IMR-90 (cell line): ENCODE data around the gene NEK5. TPM values are rescaled to one million over a fixed set of nuclear protein-coding genes. Genes with fewer than 3 reads are reported as not detected.
A peak's percentile ranks its signal among the peaks of the same experiment; 100 is the strongest.

Experiments used
- ATAC-seq: fragments of 200-7000 bp; cut with Tn5 transposase; 2 replicates; pipeline ENCODE4 v1.9.1; 2020; ENCODE audit warnings: low read depth, mild to moderate bottlenecking, moderate library complexity
- BruUV-seq: library from RNA; stranded (reverse); fragments of 400-500 nt; replicated peaks from 2 replicates; lab custom pipeline; 2021; lab: Mats Ljungman, UMichigan
- CTCF ChIA-PET: fragments of 300-600 bp; formaldehyde crosslinking; extraction: SDS; loops from one replicate; lab custom pipeline; 2021; ENCODE audit warnings: antibody characterized with exemption; lab: Yijun Ruan, JAX
- POLR2A ChIA-PET: fragments of 300-600 bp; sonication (Branson Sonifier 250); formaldehyde crosslinking; loops from one replicate; lab custom pipeline; 2022; ENCODE audit warnings: antibody characterized with exemption; ENCODE audit not compliant: unreplicated experiment; lab: Charles Lee
- DNase-seq: peaks from one replicate; pipeline ENCODE4 v3.0.0; 2013
- H2AFZ ChIP-seq: replicated peaks from 2 replicates; pipeline ENCODE3; 2013; ENCODE audit warnings: low read length, mild to moderate bottlenecking; ENCODE audit not compliant: poor library complexity
- H2AK5ac ChIP-seq: 2 replicates; pipeline ENCODE4 v1.6.1; 2013; ENCODE audit warnings: low read depth, low read length, inconsistent platforms
- H2AK9ac ChIP-seq: replicated peaks from 2 replicates; pipeline ENCODE3; 2013; ENCODE audit warnings: mild to moderate bottlenecking, low read depth, low read length, moderate library complexity; ENCODE audit not compliant: poor library complexity
- H2BK120ac ChIP-seq: 2 replicates; pipeline ENCODE4 v1.6.1; 2013; ENCODE audit warnings: low read depth, low read length, inconsistent platforms
- H2BK15ac ChIP-seq: 3 replicates; pipeline ENCODE4 v1.6.1; 2013; ENCODE audit warnings: low read depth, low read length, inconsistent platforms
- H2BK20ac ChIP-seq: 2 replicates; pipeline ENCODE4 v1.6.1; 2013; ENCODE audit warnings: low read depth, mild to moderate bottlenecking, inconsistent platforms, low read length, moderate library complexity
- H2BK5ac ChIP-seq: 2 replicates; pipeline ENCODE4 v1.6.1; 2013; ENCODE audit warnings: mild to moderate bottlenecking, low read depth, low read length, inconsistent platforms; ENCODE audit not compliant: poor library complexity, severe bottlenecking
- H3K14ac ChIP-seq: replicated peaks from 2 replicates; pipeline ENCODE4 v1.6.1; 2013; ENCODE audit warnings: low read depth, low read length, inconsistent platforms
- H3K18ac ChIP-seq: 2 replicates; pipeline ENCODE4 v1.6.1; 2013; ENCODE audit warnings: low read depth, low read length, control low read depth
- H3K23ac ChIP-seq: 2 replicates; pipeline ENCODE4 v1.6.1; 2013; ENCODE audit warnings: low read depth, low read length, inconsistent platforms
- H3K27ac ChIP-seq: 2 replicates; pipeline ENCODE4 v1.5.1; 2013; ENCODE audit warnings: mild to moderate bottlenecking, control low read depth, low read length; ENCODE audit not compliant: insufficient read depth
- H3K27me3 ChIP-seq: 2 replicates; pipeline ENCODE4 v1.6.1; 2013; ENCODE audit warnings: low read length; ENCODE audit not compliant: control insufficient read depth, insufficient read depth
- H3K36me3 ChIP-seq: 2 replicates; pipeline ENCODE4 v1.6.1; 2013; ENCODE audit warnings: low read length, mixed read lengths; ENCODE audit not compliant: control insufficient read depth, insufficient read depth
- H3K4ac ChIP-seq: 2 replicates; pipeline ENCODE4 v1.6.1; 2013; ENCODE audit warnings: low read depth, low read length, inconsistent platforms
- H3K4me1 ChIP-seq: 2 replicates; pipeline ENCODE4 v1.6.1; 2013; ENCODE audit warnings: low read length, mixed read lengths; ENCODE audit not compliant: control insufficient read depth, insufficient read depth
- H3K4me2 ChIP-seq: 2 replicates; pipeline ENCODE4 v1.6.1; 2013; ENCODE audit warnings: low read depth, mild to moderate bottlenecking, control low read depth, low read length, moderate library complexity
- H3K4me3 ChIP-seq: 2 replicates; pipeline ENCODE4 v1.5.1; 2013; ENCODE audit warnings: low read depth, mild to moderate bottlenecking, control low read depth, low read length, moderate library complexity; ENCODE audit not compliant: insufficient read depth
- H3K56ac ChIP-seq: 2 replicates; pipeline ENCODE4 v1.6.1; 2013; ENCODE audit warnings: low read length, inconsistent platforms; ENCODE audit not compliant: insufficient read depth; ENCODE audit errors: extremely low read depth
- H3K79me1 ChIP-seq, 2 experiments: 2 replicates each; pipeline ENCODE4 v1.6.1; 2013; ENCODE audit warnings: low read length in 2 of 2, inconsistent platforms in 1 of 2, low read depth in 1 of 2
- H3K9ac ChIP-seq: 2 replicates; pipeline ENCODE4 v1.6.1; 2013; ENCODE audit warnings: low read depth, low read length, control low read depth
- H3K9me1 ChIP-seq: 2 replicates; pipeline ENCODE4 v1.6.1; 2013; ENCODE audit warnings: low read length, inconsistent platforms; ENCODE audit not compliant: insufficient read depth
- H3K9me3 ChIP-seq: 2 replicates; pipeline ENCODE4 v1.6.1; 2013; ENCODE audit warnings: low read length; ENCODE audit not compliant: control insufficient read depth, insufficient read depth
- H4K20me1 ChIP-seq: 2 replicates; pipeline ENCODE4 v1.6.1; 2013; ENCODE audit warnings: low read length, inconsistent platforms; ENCODE audit not compliant: insufficient read depth
- H4K5ac ChIP-seq: 2 replicates; pipeline ENCODE4 v1.6.1; 2013; ENCODE audit warnings: mild to moderate bottlenecking, low read depth, low read length, control low read depth
- H4K8ac ChIP-seq, 2 experiments: 2 replicates each; pipeline ENCODE4 v1.6.1; 2013; ENCODE audit warnings: low read depth in 2 of 2, low read length in 2 of 2, control low read depth in 1 of 2, inconsistent platforms in 1 of 2
- H4K91ac ChIP-seq: 2 replicates; pipeline ENCODE4 v1.6.1; 2013; ENCODE audit warnings: low read depth, low read length, inconsistent platforms; ENCODE audit not compliant: insufficient read depth
- BHLHE40 ChIP-seq: fragments of 150-350 bp; IDR thresholded peaks from 2 replicates; pipeline ENCODE4 v1.6.1; 2016; ENCODE audit warnings: mild to moderate bottlenecking, low read depth, low read length
- CEBPB ChIP-seq: IDR thresholded peaks from 2 replicates; pipeline ENCODE4 v1.6.1; 2012; ENCODE audit warnings: low read depth, low read length, improper control_type of control experiment
- CHD1 ChIP-seq: IDR thresholded peaks from 2 replicates; pipeline ENCODE4 v1.6.1; 2012; ENCODE audit warnings: low read depth, low read length, improper control_type of control experiment
- FOS ChIP-seq: fragments of 150-350 bp; IDR thresholded peaks from 2 replicates; pipeline ENCODE4 v1.6.1; 2016; ENCODE audit warnings: low read depth, low read length
- MXI1 ChIP-seq: IDR thresholded peaks from 2 replicates; pipeline ENCODE4 v1.6.1; 2012; ENCODE audit warnings: low read depth, mild to moderate bottlenecking, low read length, moderate library complexity, borderline replicate concordance
- RCOR1 ChIP-seq: IDR thresholded peaks from 2 replicates; pipeline ENCODE4 v1.6.1; 2012; ENCODE audit warnings: mild to moderate bottlenecking, low read length, improper control_type of control experiment; ENCODE audit not compliant: insufficient replicate concordance
- RFX5 ChIP-seq: IDR thresholded peaks from 2 replicates; pipeline ENCODE4 v1.8.0; 2012; ENCODE audit warnings: low read depth, mild to moderate bottlenecking, low read length, moderate library complexity
- WGBS, 2 experiments: methylation state at CpG; one replicate each; pipeline versions ENCODE4 v1.1.5 to v1.1.7; 2013; ENCODE audit warnings: missing lambda C conversion rate in 2 of 2; ENCODE audit not compliant: insufficient read length in 1 of 2; ENCODE audit errors: extremely low coverage in 2 of 2; 5-methylcytosine and 5-hydroxymethylcytosine counted together
- dilution Hi-C: fragments of 300-500 bp; cut with HindIII; formaldehyde crosslinking; loops from one replicate; pipeline ENCODE4 v1.14.3; 2018; ENCODE audit warnings: low sequenced_read_pairs; ENCODE audit not compliant: unreplicated experiment
- in situ Hi-C: fragments of 300-500 bp; cut with MboI; formaldehyde crosslinking; loops from 3 replicates; pipeline ENCODE4 v1.14.3; 2019; ENCODE audit warnings: low sequenced_read_pairs, inconsistent platforms, mixed read lengths
- intact Hi-C: fragments of 100-400 bp; cut with micrococcal nuclease; formaldehyde crosslinking; loops from 2 replicates; pipeline ENCODE4 v1.10.0; 2022
- polyA plus RNA-seq, 3 experiments: library from polyadenylated mRNA; depleted of rRNA; stranded (reverse); fragments of >200 nt; gene quantifications; 2 replicates each; pipeline ENCODE4 v1.2.3, GENCODE V29; 2012; ENCODE audit warnings: low replicate concordance in 1 of 3
- total RNA-seq: library from RNA; depleted of rRNA; stranded (reverse); fragments of >200 nt; gene quantifications from 2 replicates; pipeline ENCODE4 v1.2.3, GENCODE V29; 2012

Gene NEK5
- total and polyA plus RNA-seq, 2 of the 4 experiments (the other 2 are of a cell fraction): not detected

GRCh38 chr13:51998723-51999509, 130.0 kb downstream of the NEK5 start (continued):
- TF ChIP-seq BHLHE40: no peak

GRCh38 chr13:51997641-51998330, 131.1 kb downstream of the NEK5 start:
- in situ Hi-C loops: no loop called here
- DNase-seq (no peak), ATAC-seq (no peak)
- intact Hi-C loops: no loop called here
- Histone ChIP-seq H3K14ac (no peak overlapping the region), H2BK120ac (no peak overlapping the region), H3K4me3 (no peak overlapping the region), H3K9ac (no peak overlapping the region), H4K5ac (no peak overlapping the region), H4K91ac (no peak overlapping the region), H3K56ac (no peak overlapping the region), H2BK15ac (no peak overlapping the region), H2BK5ac (no peak overlapping the region), H2AK5ac (no peak overlapping the region), H3K18ac (no peak overlapping the region), H3K9me1 (no peaks in the 10 kb centered on the region), H3K27me3 (peaks cover 48% of the 10 kb centered on the region), H3K9me3 (no peaks in the 10 kb centered on the region), H3K4me2 (no peak overlapping the region), H4K8ac (no peak overlapping the region), H3K23ac (0 out of 2 replicates have a peak overlapping the region, but pooled peaks have one; percentile 46), H2AFZ (no peak overlapping the region), H2AK9ac (no peak overlapping the region), H2BK20ac (no peak overlapping the region), H3K4me1 (peaks cover 12% of the 10 kb centered on the region), H3K27ac (no peak overlapping the region), H4K20me1 (peaks cover 5% of the 10 kb centered on the region; the same call in 1 of the 2 replicates), H3K4ac (no peak overlapping the region), H3K79me1 (no peaks in the 10 kb centered on the region), H3K36me3 (no peaks in the 10 kb centered on the region)
- TF ChIP-seq CHD1 (no peak), RCOR1 (no peak), FOS (no peak), RFX5 (no peak), MXI1 (no peak), CEBPB (no peak)
- BruUV-seq: no TSS peak
- WGBS, 2 experiments: 41% methylated on average over 5 of the region's 8 CpGs; no CpG with 5 or more reads in 1 of the 2 experiments
- ChIA-PET CTCF (no interaction called here), POLR2A (no interaction called here)
- dilution Hi-C loops: no loop called here
